NCI-H82 (cell line): ENCODE results near the gene NKX3-2.
"Not testable (repeated sequence)": the region's sequence is repeated elsewhere in the genome, so short reads cannot be mapped to it uniquely, and the experiment has no call there.

ENCODE experiments used
- DNase-seq: peaks from one replicate; lab custom pipeline; 2025; lab: John Stamatoyannopoulos, UW

Gene NKX3-2

DNA sequence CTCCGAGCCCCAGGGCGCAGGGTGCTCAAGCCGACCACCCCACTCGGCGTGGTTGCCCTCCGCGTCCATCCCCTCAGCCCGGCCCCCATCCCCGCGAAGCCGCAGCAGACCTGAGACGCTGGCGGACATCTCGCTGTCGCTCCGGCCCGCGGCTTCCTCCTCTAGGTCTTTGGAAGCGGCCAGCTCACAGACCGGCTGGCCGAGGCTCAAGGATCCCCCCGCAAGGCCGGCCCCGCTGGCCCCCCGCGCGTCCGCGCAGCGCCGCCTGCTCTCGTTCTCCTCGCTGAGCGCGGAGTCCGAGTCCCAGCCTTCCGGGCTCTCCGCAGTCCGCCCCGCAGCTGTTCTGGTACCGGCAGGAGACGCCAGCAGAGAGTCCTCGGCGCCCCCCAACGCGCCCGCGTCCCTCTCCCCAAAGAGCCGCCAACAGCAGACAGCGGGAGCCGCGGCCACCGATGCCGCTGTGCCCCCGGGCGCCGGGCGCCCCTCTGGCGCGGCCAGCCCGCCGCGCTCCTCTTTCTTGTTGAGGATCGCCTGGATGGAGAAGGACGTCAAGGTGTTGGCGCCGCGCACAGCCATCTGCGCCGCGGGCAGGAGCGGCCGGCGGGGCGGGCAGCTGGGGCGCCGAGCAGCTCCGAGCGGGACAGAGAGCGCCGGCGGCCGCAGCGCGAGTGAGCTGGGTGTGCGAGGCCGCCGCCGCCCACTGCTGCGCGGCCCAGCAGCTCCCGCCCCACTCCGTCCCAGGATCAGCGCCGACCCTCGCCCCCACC lies at the start of gene NKX3-2:
NKX3-2 (minus strand) TSS at position 670 of the 767 bp plus-strand sequence; CDS start at position 576, 94 bp downstream.
- peak; percentile 67 for DNase-seq

DNA sequence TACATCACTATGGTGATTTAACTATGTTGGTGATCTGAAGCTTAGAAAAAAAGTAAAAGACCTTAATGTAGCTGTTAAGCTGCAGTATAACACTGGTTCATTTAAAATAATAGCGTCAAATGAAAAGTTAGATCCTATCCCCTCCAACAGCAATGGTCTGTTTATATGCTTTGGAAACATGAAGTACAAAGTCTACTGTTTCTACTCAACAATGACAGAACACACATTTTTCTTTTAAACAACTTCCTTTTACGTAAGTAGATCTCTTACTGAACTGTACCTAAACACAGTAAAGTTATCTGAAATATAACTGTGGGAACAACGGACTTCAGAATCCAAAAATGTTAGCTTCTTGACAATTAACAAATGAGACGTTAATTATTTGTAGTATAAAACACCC lies 47.9 kb upstream of the NKX3-2 start:
- no peak for DNase-seq

DNA sequence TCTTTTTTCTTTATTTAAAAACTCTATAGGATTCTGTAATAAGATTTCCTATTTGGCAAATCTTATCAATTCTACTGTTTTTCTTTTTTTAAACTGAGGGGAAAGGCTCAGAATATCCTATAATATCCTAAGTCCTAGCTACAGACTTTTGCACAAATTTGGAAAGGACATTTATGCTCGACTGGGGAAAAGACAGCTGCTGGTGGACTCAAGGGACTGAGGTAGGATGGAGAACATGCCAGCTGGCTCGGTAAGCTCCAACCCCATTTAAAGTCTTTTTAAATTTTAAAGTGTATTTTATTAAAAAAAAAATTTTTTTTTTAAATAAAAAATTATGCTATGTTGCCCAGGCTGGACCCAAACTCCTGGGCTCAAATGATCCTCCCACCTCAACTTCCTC lies 46.5 kb upstream of the NKX3-2 start:
- DNase-seq: no peak

DNA sequence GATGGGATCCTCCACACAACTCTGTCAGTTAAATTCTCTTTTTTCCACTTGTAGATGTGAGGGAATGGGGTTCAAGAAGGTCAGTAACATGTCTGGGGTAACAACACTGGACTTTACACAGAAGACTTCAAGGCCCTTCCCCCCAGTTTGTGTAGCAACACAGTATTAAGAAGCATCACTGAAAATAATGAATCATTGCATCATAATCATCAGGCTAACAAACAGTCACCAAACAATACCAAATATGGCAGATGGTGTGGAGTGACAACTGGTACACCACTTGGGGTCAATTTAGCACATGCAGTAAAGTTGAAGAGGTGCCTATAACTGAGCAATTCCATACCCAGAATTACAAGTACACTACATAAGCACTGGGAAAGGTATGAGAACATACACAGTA lies 44.6 kb upstream of the NKX3-2 start:
- DNase-seq: no peak

DNA sequence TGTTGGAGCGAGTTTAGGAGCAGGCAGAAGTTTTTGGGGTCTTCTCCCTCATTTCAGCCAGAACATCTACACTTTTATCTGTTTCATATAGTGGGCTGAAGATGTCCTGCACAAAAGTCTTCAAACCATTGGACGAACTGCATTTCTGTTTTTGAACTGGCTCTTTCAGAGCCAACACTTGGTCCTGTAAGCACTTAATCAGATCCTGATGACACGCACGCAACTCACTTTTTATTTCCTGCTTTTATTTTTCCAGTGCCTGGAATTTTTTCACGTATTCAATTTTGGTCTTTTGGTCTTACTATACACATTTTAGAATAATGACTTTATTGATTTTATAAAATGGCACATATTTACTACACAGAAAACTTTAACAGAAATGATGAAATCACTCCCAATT lies 40.2 kb upstream of the NKX3-2 start:
- no peak for DNase-seq

GRCh38 chr4:13580036-13580435 lies 35.7 kb upstream of the NKX3-2 start:
- no peak for DNase-seq

GRCh38 chr4:13577660-13578059 lies 33.4 kb upstream of the NKX3-2 start:
- DNase-seq: no peak

DNA sequence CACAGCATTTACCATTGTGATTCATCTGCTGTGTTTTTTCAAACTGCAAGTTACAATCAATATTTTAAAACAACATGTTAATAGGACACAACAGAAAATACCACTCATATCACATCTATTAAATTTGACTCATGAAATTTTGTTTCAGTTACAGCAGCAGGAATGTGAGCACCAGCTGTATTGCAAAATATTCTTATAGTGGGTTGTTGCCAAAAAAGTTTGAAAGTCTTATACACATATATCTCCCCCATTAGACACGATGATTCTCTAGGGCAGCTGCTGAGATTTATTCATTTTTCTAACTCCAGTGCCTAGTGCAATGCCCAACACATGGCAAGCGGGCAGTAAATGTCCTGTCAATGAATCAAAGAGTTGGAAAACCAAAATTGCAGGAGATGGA lies 26.6 kb upstream of the NKX3-2 start:
- no peak for DNase-seq

DNA sequence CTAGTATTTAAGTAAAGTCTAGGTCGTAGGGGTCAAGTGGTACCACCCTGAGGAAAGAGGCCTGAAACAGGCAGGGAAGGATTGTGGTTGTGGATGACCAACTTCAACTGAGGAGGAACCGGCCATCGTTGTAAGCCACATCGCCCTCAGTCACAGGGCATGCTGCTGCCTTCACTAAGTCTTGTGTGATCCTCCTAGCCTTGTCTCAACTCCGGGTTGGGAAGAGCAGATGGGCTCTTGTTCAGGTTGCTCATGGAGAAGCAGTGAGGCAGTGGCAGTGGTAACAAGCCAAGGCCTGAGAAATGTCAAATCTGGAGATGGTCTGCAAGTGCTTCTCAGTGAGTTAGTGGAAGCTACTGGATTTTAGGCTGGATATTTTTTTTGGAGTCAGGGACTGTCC lies 22.8 kb upstream of the NKX3-2 start:
- no peak for DNase-seq

DNA sequence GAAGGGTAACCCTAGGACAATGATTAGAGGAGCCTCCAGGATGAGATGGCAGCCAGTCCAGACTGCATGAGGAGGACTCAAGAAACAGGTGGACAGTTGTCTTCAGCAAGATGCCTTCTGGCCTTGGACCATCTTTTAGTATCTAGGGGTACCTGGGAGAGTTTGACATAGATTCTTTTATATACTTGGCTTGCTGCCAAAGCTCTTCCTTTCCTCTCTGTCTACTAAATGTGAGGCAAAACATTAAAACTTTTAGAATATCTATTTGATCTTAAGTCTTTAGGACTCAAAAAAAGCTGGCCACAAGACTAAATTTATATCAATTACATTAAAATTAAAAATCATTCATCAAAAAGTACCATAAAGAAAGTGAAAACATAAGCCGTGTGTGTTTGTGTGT lies 18.6 kb upstream of the NKX3-2 start:
- no peak for DNase-seq

GRCh38 chr4:13561673-13562072 lies 17.4 kb upstream of the NKX3-2 start:
- DNase-seq: no peak

DNA sequence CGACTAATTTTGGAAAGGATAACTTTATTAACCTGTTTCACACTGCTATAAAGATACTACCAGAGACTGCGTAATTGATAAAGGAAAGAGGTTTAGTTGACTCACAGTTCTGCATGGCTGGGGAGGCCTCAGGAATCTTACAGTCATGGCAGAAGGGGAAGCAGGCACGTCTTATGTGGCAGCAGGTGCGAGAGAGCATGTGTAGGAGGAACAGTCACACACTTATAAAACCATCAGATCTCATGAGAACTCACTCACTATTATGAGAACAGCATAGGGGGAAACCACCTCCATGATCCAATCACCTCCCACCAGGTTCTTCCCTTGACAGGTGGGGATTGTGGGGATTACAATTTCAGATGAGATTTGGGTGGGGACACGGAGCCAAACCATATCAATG lies 15.8 kb upstream of the NKX3-2 start:
- DNase-seq: not testable (repeated sequence)

DNA sequence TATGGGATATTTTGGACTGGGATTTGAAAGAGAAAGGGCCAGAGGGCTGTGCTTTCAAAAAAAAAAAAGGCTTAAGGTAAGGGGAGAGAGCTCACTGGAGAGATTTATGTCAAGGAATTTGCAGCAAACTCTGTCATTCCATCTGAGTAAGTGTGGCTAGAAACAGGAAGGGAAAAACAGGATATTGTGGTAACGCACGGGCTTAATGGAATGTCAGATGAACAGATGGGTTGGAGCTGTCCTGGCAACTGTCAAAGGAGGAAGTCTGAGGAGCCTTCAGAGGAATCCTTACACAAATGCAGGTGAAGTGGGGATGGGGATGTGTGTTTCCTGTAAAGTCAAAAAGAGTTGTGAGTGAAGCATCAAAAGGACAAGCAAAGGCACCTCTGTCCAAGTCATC lies 15.1 kb upstream of the NKX3-2 start:
- DNase-seq: no peak

GRCh38 chr4:13558881-13559280 lies 14.6 kb upstream of the NKX3-2 start:
- no peak for DNase-seq

GRCh38 chr4:13555325-13555724 lies 11.0 kb upstream of the NKX3-2 start:
- DNase-seq: no peak

DNA sequence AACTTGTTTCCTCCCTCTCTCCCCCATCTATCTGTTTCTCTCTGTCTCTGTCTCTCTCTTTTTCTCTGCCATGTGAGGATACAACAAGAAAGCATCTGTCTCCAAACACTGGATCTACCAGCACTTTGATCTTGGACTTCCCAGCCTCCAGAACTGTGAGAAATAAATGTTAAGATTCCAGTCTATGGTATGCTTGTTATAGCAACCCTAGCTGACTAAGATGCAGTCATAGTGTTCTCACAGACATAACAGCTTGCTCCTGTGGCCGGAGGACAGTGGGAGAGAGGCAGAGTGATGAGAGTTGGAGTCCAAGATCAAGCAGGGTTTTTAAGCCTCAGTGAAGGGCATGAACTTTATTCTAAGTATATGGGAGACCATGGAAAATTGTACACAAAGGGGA lies 8.8 kb upstream of the NKX3-2 start:
- DNase-seq: no peak

DNA sequence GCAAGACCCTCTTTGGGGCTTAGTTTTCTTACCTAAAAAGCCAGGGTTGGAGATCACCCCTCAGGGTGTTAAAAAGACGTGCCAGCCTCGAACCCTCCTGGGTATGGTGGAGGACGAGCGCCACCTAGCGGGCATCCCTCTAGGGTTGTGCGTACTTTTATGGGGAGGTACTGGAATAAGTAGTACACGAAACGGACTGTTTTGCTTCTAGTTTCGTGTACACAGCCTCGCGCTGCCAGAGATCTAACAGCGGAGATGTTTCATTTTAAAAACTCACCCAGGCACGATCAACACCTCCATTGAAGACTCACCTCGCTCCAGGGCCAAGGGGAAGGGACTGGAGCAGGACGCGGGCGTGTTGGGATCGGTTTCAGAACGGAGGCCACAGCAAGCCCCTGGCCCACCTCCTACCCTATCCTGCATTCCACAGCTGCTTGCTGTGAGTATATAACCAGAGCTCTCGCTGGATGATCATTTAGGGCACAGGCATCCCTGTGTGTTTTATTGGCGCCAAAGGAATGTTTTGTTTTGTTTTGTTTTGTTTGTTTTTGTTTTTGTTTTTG lies 4.8 kb upstream of the NKX3-2 start:
- peak; percentile 88 for DNase-seq

DNA sequence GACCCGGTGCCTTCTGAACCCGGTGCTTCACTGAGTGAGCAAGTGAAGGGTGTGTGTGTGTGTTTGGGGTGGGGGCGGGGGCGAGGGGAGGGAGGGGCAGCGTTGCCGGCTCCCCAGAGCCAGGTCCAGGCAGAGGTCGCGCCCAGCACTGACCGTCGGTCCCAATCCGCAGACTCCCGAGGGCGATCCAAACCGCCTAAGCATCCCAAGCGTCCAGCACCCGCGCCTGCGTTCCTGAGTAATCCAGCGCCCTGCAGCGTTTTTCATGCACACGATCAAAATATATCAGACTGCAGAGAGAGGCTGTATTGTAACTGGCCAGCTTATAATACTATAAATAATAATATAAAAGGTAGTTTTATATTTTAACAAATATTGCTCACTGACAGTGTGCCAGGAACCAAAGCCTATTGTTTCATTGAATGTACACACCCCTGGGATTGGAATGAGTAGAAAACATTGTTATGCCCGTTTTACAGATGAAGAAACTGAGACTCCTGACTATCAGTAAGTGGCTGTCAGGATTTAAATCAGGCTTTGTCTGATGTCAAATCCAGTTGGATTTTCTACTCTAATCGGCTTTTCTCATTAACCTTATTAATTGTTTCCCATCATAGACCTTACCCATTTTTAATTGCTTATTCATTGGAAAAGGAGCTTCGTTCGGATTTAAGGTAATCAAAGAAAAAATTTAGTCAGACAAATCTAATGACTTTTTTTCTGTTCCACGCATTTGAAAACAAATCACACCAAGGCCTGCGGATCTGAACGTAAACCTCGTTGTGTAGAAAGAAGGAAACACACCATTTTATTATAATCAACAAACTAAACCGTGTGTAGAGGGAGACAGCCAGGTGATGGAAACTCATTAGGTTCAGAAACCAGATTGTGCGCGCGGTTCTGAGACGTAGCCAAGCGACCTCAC lies 4.0 kb upstream of the NKX3-2 start:
- DNase-seq: peak; percentile 67

GRCh38 chr4:13547485-13548041 lies 3.3 kb upstream of the NKX3-2 start:
- peak; percentile 57 for DNase-seq

GRCh38 chr4:13546941-13547484 lies 2.7 kb upstream of the NKX3-2 start:
- peak; percentile 49 for DNase-seq

DNA sequence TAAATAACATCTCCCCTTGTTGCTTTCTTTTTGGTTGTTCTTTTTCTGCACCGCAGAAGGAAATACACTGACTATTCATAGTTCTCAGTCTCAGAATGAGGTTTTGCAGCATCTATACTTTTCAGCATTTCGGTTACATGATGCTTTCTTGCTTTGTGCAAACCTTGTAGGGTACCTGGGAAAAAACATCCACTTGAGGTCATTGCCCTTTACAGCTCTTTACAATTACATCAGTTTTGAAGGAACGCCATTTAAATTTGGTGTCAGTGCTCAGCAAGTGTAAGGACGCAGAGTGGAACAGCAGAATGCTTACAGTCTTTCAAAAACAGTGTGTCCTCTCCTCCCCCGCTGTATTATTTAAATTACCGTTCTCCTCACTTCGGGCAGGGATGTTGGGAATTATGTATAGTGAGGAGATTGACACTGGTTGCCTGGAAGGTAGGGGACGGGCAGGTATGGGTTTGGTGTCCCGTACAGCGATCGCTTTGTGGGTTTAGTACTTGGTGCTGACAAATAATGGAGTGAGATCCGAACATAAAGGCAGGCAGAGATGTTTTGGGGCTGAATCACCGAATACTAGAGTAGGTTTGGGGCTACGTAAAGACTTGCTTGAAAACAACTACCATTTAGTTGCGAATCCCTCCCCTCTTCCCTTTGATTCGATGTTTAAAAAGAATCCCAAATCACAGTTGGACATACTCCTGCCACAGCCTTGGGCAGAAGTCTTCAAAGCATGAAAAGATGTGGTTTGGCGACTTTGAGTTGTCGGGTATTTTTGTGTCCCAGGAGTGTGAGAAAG lies 2.0 kb upstream of the NKX3-2 start:
- DNase-seq: no peak
